Loucy (cell line): ENCODE measurements around the gene TXNDC5.

Experiments
- H2AFZ ChIP-seq: fragments of 200-600 bp; sonication (generic); 2 replicates; pipeline ENCODE4 v1.6.0; 2016; ENCODE audit warnings: antibody characterized with exemption, mild to moderate bottlenecking, low read length, moderate library complexity
- H3F3A ChIP-seq: fragments of 200-600 bp; 2 replicates; pipeline ENCODE4 v1.6.0; 2016; ENCODE audit warnings: antibody characterized with exemption, low read depth, mild to moderate bottlenecking
- H3K27me3 ChIP-seq: fragments of 200-600 bp; sonication (generic); 2 replicates; pipeline ENCODE4 v1.6.1; 2014; ENCODE audit warnings: low read length, mild to moderate bottlenecking; ENCODE audit not compliant: insufficient read depth, poor library complexity, severe bottlenecking
- H3K36me3 ChIP-seq: fragments of 200-600 bp; sonication (generic); 2 replicates; pipeline ENCODE4 v1.6.1; 2016; ENCODE audit warnings: low read length; ENCODE audit not compliant: insufficient read depth
- H3K4me1 ChIP-seq: fragments of 200-600 bp; sonication (generic); 2 replicates; pipeline ENCODE4 v1.5.1; 2014; ENCODE audit warnings: low read length, mild to moderate bottlenecking; ENCODE audit not compliant: insufficient read depth, poor library complexity, severe bottlenecking
- H3K4me2 ChIP-seq: fragments of 200-600 bp; sonication (generic); 2 replicates; pipeline ENCODE4 v1.6.0; 2014; ENCODE audit warnings: antibody characterized with exemption, low read length, low read depth, mild to moderate bottlenecking; ENCODE audit not compliant: poor library complexity, severe bottlenecking
- H3K4me3 ChIP-seq: fragments of 200-600 bp; sonication (generic); 2 replicates; pipeline ENCODE4 v1.5.1; 2014; ENCODE audit warnings: low read length, mild to moderate bottlenecking, mixed read lengths; ENCODE audit not compliant: poor library complexity, severe bottlenecking
- H3K79me2 ChIP-seq: fragments of 200-600 bp; sonication (generic); 2 replicates; pipeline ENCODE4 v1.6.1; 2014; ENCODE audit warnings: low read length; ENCODE audit not compliant: insufficient read depth
- H3K9ac ChIP-seq: fragments of 200-600 bp; sonication (generic); 2 replicates; pipeline ENCODE4 v1.6.0; 2014; ENCODE audit warnings: mild to moderate bottlenecking, low read depth, low read length, moderate library complexity; ENCODE audit not compliant: poor library complexity, severe bottlenecking
- H3K9me2 ChIP-seq: fragments of 200-600 bp; sonication (generic); replicated peaks from 2 replicates; pipeline ENCODE4 v1.6.1; 2016; ENCODE audit warnings: low read depth, low read length, mixed read lengths
- H3K9me3 ChIP-seq: fragments of 200-600 bp; sonication (generic); 2 replicates; pipeline ENCODE4 v1.6.1; 2014; ENCODE audit warnings: mild to moderate bottlenecking, antibody characterized with exemption, low read length, low read depth; ENCODE audit not compliant: insufficient read depth
- H4K20me1 ChIP-seq: fragments of 200-600 bp; sonication (generic); 2 replicates; pipeline ENCODE4 v1.6.0; 2014; ENCODE audit warnings: antibody characterized with exemption, low read length, mild to moderate bottlenecking; ENCODE audit not compliant: insufficient read depth, poor library complexity, severe bottlenecking
- CTCF ChIP-seq: fragments of 200-600 bp; sonication (generic); conservative IDR thresholded peaks from 2 replicates; pipeline ENCODE4 v1.5.1; 2014; ENCODE audit warnings: mild to moderate bottlenecking, antibody characterized with exemption, low read length
- EZH2phosphoT487 ChIP-seq: fragments of 200-600 bp; IDR thresholded peaks from 2 replicates; pipeline ENCODE4 v1.6.1; 2018; ENCODE audit warnings: antibody characterized with exemption, mild to moderate bottlenecking, moderate library complexity, borderline replicate concordance

The TXNDC5 gene

GRCh38 chr6:7953753-7954152, 43.2 kb upstream of the TXNDC5 start:
- H4K20me1 ChIP-seq: no peaks in the 10 kb centered on the region
- no peak overlapping the region for H3K4me2 ChIP-seq
- TF ChIP-seq EZH2phosphoT487 (no peak), CTCF (no peak)
- H3K9me2 ChIP-seq: no peaks in the 10 kb centered on the region
- H3K4me1 ChIP-seq: no peaks in the 10 kb centered on the region
- no peaks in the 10 kb centered on the region for H3K27me3 ChIP-seq
- no peak overlapping the region for H3K9ac ChIP-seq
- no peaks in the 10 kb centered on the region for H3F3A ChIP-seq
- H3K79me2 ChIP-seq: no peaks in the 10 kb centered on the region
- H3K4me3 ChIP-seq: no peak overlapping the region
- H2AFZ ChIP-seq: no peak overlapping the region
- H3K9me3 ChIP-seq: no peaks in the 10 kb centered on the region
- no peaks in the 10 kb centered on the region for H3K36me3 ChIP-seq

GRCh38 chr6:7939864-7940228, 29.3 kb upstream of the TXNDC5 start:
- no peaks in the 10 kb centered on the region for H4K20me1 ChIP-seq
- H3K27me3 ChIP-seq: no peaks in the 10 kb centered on the region
- no peak overlapping the region for H3K4me3 ChIP-seq
- no peak for TF ChIP-seq EZH2phosphoT487
- TF ChIP-seq CTCF: no peak
- H3K79me2 ChIP-seq: no peaks in the 10 kb centered on the region
- H3K4me2 ChIP-seq: no peak overlapping the region
- peaks cover 3% of the 10 kb centered on the region for H3K4me1 ChIP-seq
- no peaks in the 10 kb centered on the region for H3F3A ChIP-seq
- no peak overlapping the region for H2AFZ ChIP-seq
- no peaks in the 10 kb centered on the region for H3K36me3 ChIP-seq
- H3K9ac ChIP-seq: no peak overlapping the region
- no peaks in the 10 kb centered on the region for H3K9me3 ChIP-seq
- no peaks in the 10 kb centered on the region for H3K9me2 ChIP-seq

GRCh38 chr6:7939184-7939863, 28.7 kb upstream of the TXNDC5 start:
- H3K9ac ChIP-seq: no peak overlapping the region
- H3K9me3 ChIP-seq: no peaks in the 10 kb centered on the region
- no peaks in the 10 kb centered on the region for H3K79me2 ChIP-seq
- no peaks in the 10 kb centered on the region for H3K27me3 ChIP-seq
- no peak overlapping the region for H3K4me2 ChIP-seq
- no peaks in the 10 kb centered on the region for H3K36me3 ChIP-seq
- H3K9me2 ChIP-seq: no peaks in the 10 kb centered on the region
- H2AFZ ChIP-seq: no peak overlapping the region
- H3K4me1 ChIP-seq: peaks cover 3% of the 10 kb centered on the region
- H4K20me1 ChIP-seq: no peaks in the 10 kb centered on the region
- H3K4me3 ChIP-seq: no peak overlapping the region
- H3F3A ChIP-seq: no peaks in the 10 kb centered on the region
- TF ChIP-seq EZH2phosphoT487 (no peak), CTCF (no peak)
